Left renal cortex interstitium (tissue), 4 donors: ENCODE results near the gene SNRPE. TPM values are rescaled to one million over a fixed set of nuclear protein-coding genes. Genes with fewer than 3 reads are reported as not detected.

ENCODE experiments used
- polyA plus RNA-seq, 4 donors: library from polyadenylated mRNA; unstranded; fragments of 120-200 nt; gene quantifications; one replicate each; pipeline ENCODE4 v1.2.1, GENCODE V29; 2013; ENCODE audit not compliant: insufficient read length in 4 of 4

SNRPE gene
- polyA plus RNA-seq, 4 donors = 225 to 307 (median 270) TPM

Other genes starting within 250 kb of the SNRPE start
- 10 to 100 TPM; 57.4 to 69.6 (median 62.3) TPM for gene ATP2B4, start 234.8 kb upstream of the SNRPE start, polyA plus RNA-seq
- under 1 TPM in 3 of 4 donors, not detected in 1; 0.16 to 0.22 (median 0.17) TPM for gene LAX1, start 96.4 kb upstream of the SNRPE start, polyA plus RNA-seq
- 10 to 100 TPM; 11.5 to 27.2 (median 15.7) TPM for gene ZBED6, start 66.0 kb upstream of the SNRPE start, polyA plus RNA-seq
- gene ZC3H11A, start 66.0 kb upstream of the SNRPE start, polyA plus RNA-seq = 100 to 1,000 TPM; 127 to 163 (median 145) TPM
- 10 to 100 TPM; 39.3 to 70.2 (median 51.6) TPM for gene SOX13, start 211.5 kb downstream of the SNRPE start, polyA plus RNA-seq